GM12878 (cell line): Measurements from ENCODE around the gene CAPN8. TPM values are rescaled to one million over a fixed set of nuclear protein-coding genes. Genes with fewer than 3 reads are reported as not detected.

Source experiments
- ATAC-seq: fragments of 200-7000 bp; cut with Tn5 transposase; 3 replicates; pipeline ENCODE4 v1.9.1; 2020; ENCODE audit warnings: mild to moderate bottlenecking, moderate library complexity
- BruUV-seq: library from RNA; stranded (reverse); fragments of 400-500 nt; replicated peaks from 2 replicates; lab custom pipeline; 2021; lab: Mats Ljungman, UMichigan
- CTCF ChIA-PET: fragments of 300-600 bp; sonication (Branson Sonifier 250); formaldehyde crosslinking; extraction: SDS; loops from one replicate; lab custom pipeline; 2021; ENCODE audit warnings: inconsistent platforms; lab: Yijun Ruan, JAX
- POLR2A ChIA-PET: fragments of 350-600 bp; formaldehyde crosslinking; extraction: SDS; loops from one replicate; lab custom pipeline; 2021; ENCODE audit warnings: inconsistent platforms; lab: Charles Lee
- RAD21 ChIA-PET: fragments of 300-600 bp; sonication (Branson Sonifier 250); formaldehyde crosslinking; loops from one replicate; lab custom pipeline; 2023; ENCODE audit warnings: antibody characterized with exemption; ENCODE audit not compliant: unreplicated experiment; lab: Charles Lee
- SMC1A ChIA-PET: fragments of 300-600 bp; sonication (Branson Sonifier 250); formaldehyde crosslinking; loops from one replicate; lab custom pipeline; 2023; ENCODE audit not compliant: unreplicated experiment, uncharacterized antibody; lab: Charles Lee
- DNase-seq: peaks from one replicate; pipeline ENCODE4 v3.0.0-alpha.2; 2011; ENCODE audit warnings: low read depth, low spot score
- FAIRE-seq: peaks from 3 replicates; lab custom pipeline; 2011; peaks lifted over from hg19 to GRCh38; lab: Jason Lieb, UNC
- H2AFZ ChIP-seq: 2 replicates; pipeline ENCODE4 v1.6.0; 2011; ENCODE audit warnings: low read depth, low read length, control low read depth; ENCODE audit not compliant: control insufficient read depth
- H3K27ac ChIP-seq: 2 replicates; pipeline ENCODE4 v1.5.1; 2011; ENCODE audit warnings: control low read depth; ENCODE audit not compliant: control insufficient read depth, insufficient read depth
- H3K27me3 ChIP-seq, 2 experiments: replicated peaks in 1 of 2; 2 replicates each; pipeline versions ENCODE4 v1.6.0 to v1.6.1; 2011; ENCODE audit warnings: low read length in 1 of 2; ENCODE audit not compliant: control insufficient read depth in 2 of 2, insufficient read depth in 2 of 2
- H3K36me3 ChIP-seq, 2 experiments: 2 replicates each; pipeline ENCODE4 v1.5.1; 2011; ENCODE audit warnings: low read length in 1 of 2; ENCODE audit not compliant: control insufficient read depth in 2 of 2, insufficient read depth in 2 of 2
- H3K4me1 ChIP-seq: 2 replicates; pipeline ENCODE4 v1.6.1; 2011; ENCODE audit warnings: mild to moderate bottlenecking, low read length, moderate library complexity, mixed read lengths; ENCODE audit not compliant: control insufficient read depth, insufficient read depth
- H3K4me2 ChIP-seq: 2 replicates; pipeline ENCODE4 v1.6.0; 2011; ENCODE audit warnings: control low read depth; ENCODE audit not compliant: control insufficient read depth, insufficient read depth
- H3K4me3 ChIP-seq: fragments of 200-600 bp; sonication (generic); 2 replicates; pipeline ENCODE4 v1.5.1; 2016
- H3K79me2 ChIP-seq: 2 replicates; pipeline ENCODE4 v1.6.0; 2011; ENCODE audit warnings: low read length; ENCODE audit not compliant: control insufficient read depth, insufficient read depth
- H3K9ac ChIP-seq: 2 replicates; pipeline ENCODE4 v1.8.0; 2011; ENCODE audit warnings: low read length, control low read depth, mixed read lengths; ENCODE audit not compliant: control insufficient read depth, insufficient read depth
- H3K9me3 ChIP-seq: replicated peaks from 3 replicates; pipeline ENCODE4 v1.5.1; 2011; ENCODE audit warnings: mild to moderate bottlenecking, low read length; ENCODE audit not compliant: control insufficient read depth, insufficient read depth
- H4K20me1 ChIP-seq: 2 replicates; pipeline ENCODE4 v1.6.0; 2011; ENCODE audit not compliant: control insufficient read depth, insufficient read depth
- CREB1 ChIP-seq: IDR thresholded peaks from 2 replicates; pipeline ENCODE4 v1.6.1; 2012; ENCODE audit warnings: low read depth, mild to moderate bottlenecking, inconsistent platforms
- CREM ChIP-seq: IDR thresholded peaks from 2 replicates; pipeline ENCODE4 v1.6.1; 2014; ENCODE audit warnings: antibody characterized with exemption, low read depth
- CUX1 ChIP-seq: IDR thresholded peaks from 2 replicates; pipeline ENCODE4 v1.6.1; 2012; ENCODE audit warnings: improper control_type of control experiment, low read depth, low read length; ENCODE audit not compliant: insufficient replicate concordance
- ESRRA ChIP-seq: IDR thresholded peaks from 2 replicates; pipeline ENCODE4 v1.6.1; 2012; ENCODE audit warnings: mild to moderate bottlenecking, low read length, improper control_type of control experiment
- LARP7 ChIP-seq: fragments of 450-650 bp; IDR thresholded peaks from 2 replicates; pipeline ENCODE4 v1.6.1; 2017; ENCODE audit warnings: mild to moderate bottlenecking
- MLLT1 ChIP-seq: fragments of 450-650 bp; IDR thresholded peaks from 2 replicates; pipeline ENCODE4 v1.6.1; 2016; ENCODE audit warnings: mild to moderate bottlenecking
- RBBP5 ChIP-seq: fragments of 200-600 bp; sonication (generic); conservative IDR thresholded peaks from 2 replicates; pipeline ENCODE4 v1.6.1; 2016
- ZNF207 ChIP-seq: fragments of 450-650 bp; IDR thresholded peaks from 2 replicates; pipeline ENCODE4 v1.6.1; 2014; ENCODE audit warnings: antibody characterized with exemption, mild to moderate bottlenecking, borderline replicate concordance
- WGBS: methylation state at CpG from one replicate; pipeline ENCODE4 v1.1.6; 2016; ENCODE audit warnings: low lambda C conversion rate; ENCODE audit not compliant: insufficient replicate concordance, insufficient coverage; ENCODE audit errors: missing lambda C conversion rate; 5-methylcytosine and 5-hydroxymethylcytosine counted together
- in situ Hi-C: fragments of 300-500 bp; cut with MboI; formaldehyde crosslinking; loops from 9 replicates; pipeline ENCODE4 v1.14.3; 2018; ENCODE audit warnings: mixed read lengths
- intact Hi-C: fragments of 100-400 bp; cut with micrococcal nuclease; formaldehyde crosslinking; loops from one replicate; pipeline ENCODE4 v1.14.2; 2022; ENCODE audit not compliant: unreplicated experiment
- polyA plus RNA-seq, 11 experiments: library from polyadenylated mRNA; depleted of rRNA in 4 of 11; unstranded in 6 of 11; stranded (reverse) in 5 of 11; fragments of >200 nt; fragmentation: Nextera tagmentation in 4 of 11; fragmentation: Illumina TruSeq in 1 of 11; extraction: Ambion mirVana in 4 of 11; extraction: Trizol in 1 of 11; gene quantifications; 1 replicate in 1 of 11; 2 replicates in 10 of 11; pipeline versions ENCODE4 v1.2.1 to v1.2.3, GENCODE V29; 2011 to 2016; ENCODE audit warnings: inconsistent platforms in 2 of 11, missing spikeins in 2 of 11, low read depth in 1 of 11
- total RNA-seq, 4 experiments: library from RNA; depleted of rRNA in 3 of 4; stranded (reverse); fragments of >200 nt in 3 of 4; fragmentation: Illumina TruSeq in 1 of 4; extraction: Trizol in 1 of 4; gene quantifications; 2 replicates each; pipeline versions ENCODE4 v1.2.1 to v1.2.3, GENCODE V29; 2013 to 2021
- TF ChIP-seq, protein P1 (sequence below): IDR thresholded peaks from 2 replicates; pipeline ENCODE4 v1.6.1; 2012; ENCODE audit warnings: low read depth, low read length, improper control_type of control experiment
- TF ChIP-seq, protein P2 (sequence below): fragments of 450-650 bp; IDR thresholded peaks from 2 replicates; pipeline ENCODE4 v1.6.1; 2016; ENCODE audit warnings: mild to moderate bottlenecking, moderate library complexity, borderline replicate concordance

CAPN8 gene
- total and polyA plus RNA-seq, 10 of the 15 experiments (the other 5 are each of a cell fraction or from before 2014, with no cell fraction given) = 6.4 to 30.7 (median 12.3) TPM

- FAIRE-seq = no peak
- H3K4me2 ChIP-seq = no peak overlapping the region
- ATAC-seq = no peak
- H3K79me2 ChIP-seq = no peaks in the 10 kb centered on the region
- H3K27me3 ChIP-seq = 0 out of 4 replicates have a peak, but pooled peaks cover 0 to 2% of the 10 kb centered on the region in 2 experiments
- peaks cover under 1% of the 10 kb centered on the region; the same call in 2 of the 3 replicates for H3K9me3 ChIP-seq
- intact Hi-C loops = loop anchor here (5.0 kb wide), 1 partner anchor 137 kb away; no protein-coding TSS in a partner anchor
- RAD21 ChIA-PET = interaction anchor here (2.0 kb wide), 1 partner anchor 112 kb away, joined by 7 read pairs; no protein-coding TSS in a partner anchor
- H3K36me3 ChIP-seq = no peaks in the 10 kb centered on the region
- no peak overlapping the region for H3K27ac ChIP-seq
- H3K9ac ChIP-seq = no peak overlapping the region
- POLR2A ChIA-PET = no interaction called here
- H2AFZ ChIP-seq = no peak overlapping the region
- CTCF ChIA-PET = interaction anchor here (0.7 to 1.2 kb wide), 4 partner anchors 22 to 535 kb away, joined by 3 to 4 read pairs (median 3); no protein-coding TSS in a partner anchor
- BruUV-seq = no TSS peak
- WGBS = 33% methylated on average over 6 of the region's 6 CpGs
- no peaks in the 10 kb centered on the region for H4K20me1 ChIP-seq
- DNase-seq = no peak
- SMC1A ChIA-PET = interaction anchor here (0.8 to 2.4 kb wide), 3 partner anchors 11 to 146 kb away, joined by 3 to 12 read pairs (median 7); no protein-coding TSS in a partner anchor
- H3K4me3 ChIP-seq = no peak overlapping the region
- H3K4me1 ChIP-seq = no peaks in the 10 kb centered on the region
- in situ Hi-C loops = no loop called here
- TF ChIP-seq CUX1 (no peak), ZNF207 (no peak), CREM (no peak), LARP7 (no peak), RBBP5 (no peak), CREB1 (no peak), ESRRA (no peak), MLLT1 (no peak)
- TF ChIP-seq, protein P1, sequence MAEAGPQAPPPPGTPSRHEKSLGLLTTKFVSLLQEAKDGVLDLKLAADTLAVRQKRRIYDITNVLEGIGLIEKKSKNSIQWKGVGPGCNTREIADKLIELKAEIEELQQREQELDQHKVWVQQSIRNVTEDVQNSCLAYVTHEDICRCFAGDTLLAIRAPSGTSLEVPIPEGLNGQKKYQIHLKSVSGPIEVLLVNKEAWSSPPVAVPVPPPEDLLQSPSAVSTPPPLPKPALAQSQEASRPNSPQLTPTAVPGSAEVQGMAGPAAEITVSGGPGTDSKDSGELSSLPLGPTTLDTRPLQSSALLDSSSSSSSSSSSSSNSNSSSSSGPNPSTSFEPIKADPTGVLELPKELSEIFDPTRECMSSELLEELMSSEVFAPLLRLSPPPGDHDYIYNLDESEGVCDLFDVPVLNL = no peak
- TF ChIP-seq, protein P2, sequence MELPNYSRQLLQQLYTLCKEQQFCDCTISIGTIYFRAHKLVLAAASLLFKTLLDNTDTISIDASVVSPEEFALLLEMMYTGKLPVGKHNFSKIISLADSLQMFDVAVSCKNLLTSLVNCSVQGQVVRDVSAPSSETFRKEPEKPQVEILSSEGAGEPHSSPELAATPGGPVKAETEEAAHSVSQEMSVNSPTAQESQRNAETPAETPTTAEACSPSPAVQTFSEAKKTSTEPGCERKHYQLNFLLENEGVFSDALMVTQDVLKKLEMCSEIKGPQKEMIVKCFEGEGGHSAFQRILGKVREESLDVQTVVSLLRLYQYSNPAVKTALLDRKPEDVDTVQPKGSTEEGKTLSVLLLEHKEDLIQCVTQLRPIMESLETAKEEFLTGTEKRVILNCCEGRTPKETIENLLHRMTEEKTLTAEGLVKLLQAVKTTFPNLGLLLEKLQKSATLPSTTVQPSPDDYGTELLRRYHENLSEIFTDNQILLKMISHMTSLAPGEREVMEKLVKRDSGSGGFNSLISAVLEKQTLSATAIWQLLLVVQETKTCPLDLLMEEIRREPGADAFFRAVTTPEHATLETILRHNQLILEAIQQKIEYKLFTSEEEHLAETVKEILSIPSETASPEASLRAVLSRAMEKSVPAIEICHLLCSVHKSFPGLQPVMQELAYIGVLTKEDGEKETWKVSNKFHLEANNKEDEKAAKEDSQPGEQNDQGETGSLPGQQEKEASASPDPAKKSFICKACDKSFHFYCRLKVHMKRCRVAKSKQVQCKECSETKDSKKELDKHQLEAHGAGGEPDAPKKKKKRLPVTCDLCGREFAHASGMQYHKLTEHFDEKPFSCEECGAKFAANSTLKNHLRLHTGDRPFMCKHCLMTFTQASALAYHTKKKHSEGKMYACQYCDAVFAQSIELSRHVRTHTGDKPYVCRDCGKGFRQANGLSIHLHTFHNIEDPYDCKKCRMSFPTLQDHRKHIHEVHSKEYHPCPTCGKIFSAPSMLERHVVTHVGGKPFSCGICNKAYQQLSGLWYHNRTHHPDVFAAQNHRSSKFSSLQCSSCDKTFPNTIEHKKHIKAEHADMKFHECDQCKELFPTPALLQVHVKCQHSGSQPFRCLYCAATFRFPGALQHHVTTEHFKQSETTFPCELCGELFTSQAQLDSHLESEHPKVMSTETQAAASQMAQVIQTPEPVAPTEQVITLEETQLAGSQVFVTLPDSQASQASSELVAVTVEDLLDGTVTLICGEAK = no peak
Measured at GRCh38 chr1:223669003-223669795, 3.7 kb upstream of the CAPN8 start.
